Mesendoderm (in vitro differentiated cells): ENCODE data around the gene NFYC.

Experiments
- DNase-seq: peaks from one replicate; pipeline ENCODE4 v3.0.0; 2013
- H2AK5ac ChIP-seq: 2 replicates; pipeline ENCODE4 v1.6.1; 2013; ENCODE audit warnings: low read length, inconsistent platforms
- H2BK120ac ChIP-seq: 2 replicates; pipeline ENCODE4 v1.6.1; 2013; ENCODE audit warnings: low read depth, mild to moderate bottlenecking, low read length, moderate library complexity, mixed read lengths
- H2BK15ac ChIP-seq: replicated peaks from 2 replicates; pipeline ENCODE4 v1.6.1; 2013; ENCODE audit warnings: low read depth, mild to moderate bottlenecking, moderate library complexity
- H2BK5ac ChIP-seq: 2 replicates; pipeline ENCODE4 v1.6.1; 2013; ENCODE audit warnings: low read length, inconsistent platforms
- H3K18ac ChIP-seq: 2 replicates; pipeline ENCODE4 v1.6.1; 2013; ENCODE audit warnings: mild to moderate bottlenecking, low read length, mixed read lengths
- H3K23ac ChIP-seq: one replicate; pipeline ENCODE4 v1.6.1; 2013; ENCODE audit warnings: low read length
- H3K27ac ChIP-seq: 2 replicates; pipeline ENCODE4 v1.5.1; 2013; ENCODE audit warnings: low read depth, mild to moderate bottlenecking, inconsistent platforms, low read length, moderate library complexity
- H3K27me3 ChIP-seq: 2 replicates; pipeline ENCODE4 v1.6.1; 2013; ENCODE audit warnings: low read length, control low read depth, mild to moderate bottlenecking, inconsistent platforms; ENCODE audit not compliant: insufficient read depth, poor library complexity
- H3K36me3 ChIP-seq: 2 replicates; pipeline ENCODE4 v1.6.1; 2013; ENCODE audit warnings: low read length, inconsistent platforms; ENCODE audit not compliant: control insufficient read depth, insufficient read depth
- H3K4ac ChIP-seq: one replicate; pipeline ENCODE4 v1.6.1; 2013; ENCODE audit warnings: low read depth, mild to moderate bottlenecking, low read length, moderate library complexity
- H3K4me1 ChIP-seq: 2 replicates; pipeline ENCODE4 v1.6.1; 2013; ENCODE audit warnings: low read depth, low read length, inconsistent platforms; ENCODE audit not compliant: control insufficient read depth
- H3K4me2 ChIP-seq: 2 replicates; pipeline ENCODE4 v1.6.1; 2013; ENCODE audit warnings: low read length
- H3K4me3 ChIP-seq: 2 replicates; pipeline ENCODE4 v1.5.1; 2013; ENCODE audit warnings: mild to moderate bottlenecking, low read length
- H3K56ac ChIP-seq: one replicate; pipeline ENCODE4 v1.6.1; 2013; ENCODE audit warnings: low read length
- H3K79me1 ChIP-seq: 2 replicates; pipeline ENCODE4 v1.6.1; 2013; ENCODE audit warnings: low read length, inconsistent platforms
- H3K79me2 ChIP-seq: 2 replicates; pipeline ENCODE4 v1.6.1; 2013; ENCODE audit warnings: mild to moderate bottlenecking, low read length; ENCODE audit not compliant: control insufficient read depth, insufficient read depth
- H3K9ac ChIP-seq: 2 replicates; pipeline ENCODE4 v1.6.1; 2013; ENCODE audit warnings: low read length, inconsistent platforms
- H4K5ac ChIP-seq: one replicate; pipeline ENCODE4 v1.6.1; 2013; ENCODE audit warnings: low read length
- H4K8ac ChIP-seq: one replicate; pipeline ENCODE4 v1.6.1; 2013; ENCODE audit warnings: low read depth, mild to moderate bottlenecking, control low read depth, low read length, moderate library complexity
- WGBS: extraction: QIAGEN DNeasy Blood & Tissue Kit; methylation state at CpG from one replicate; pipeline ENCODE4 v1.1.7; 2013; ENCODE audit warnings: low lambda C conversion rate, missing lambda C conversion rate; ENCODE audit not compliant: insufficient coverage; ENCODE audit errors: extremely low coverage; 5-methylcytosine and 5-hydroxymethylcytosine counted together

Gene NFYC

GRCh38 chr1:40692429-40692895, 958 bp downstream of the NFYC start:
- H3K56ac ChIP-seq: peak overlapping the region; percentile 93
- peak overlapping the region; percentile 6 for H3K18ac ChIP-seq
- H2AK5ac ChIP-seq: peak overlapping the region; percentile 24
- no peak overlapping the region for H2BK120ac ChIP-seq
- H3K4me2 ChIP-seq: peak overlapping the region; percentile 85
- H2BK15ac ChIP-seq: no peak overlapping the region
- H3K36me3 ChIP-seq: no peaks in the 10 kb centered on the region
- H3K27me3 ChIP-seq: no peaks in the 10 kb centered on the region
- H3K23ac ChIP-seq: peak overlapping the region; percentile 83
- peaks cover 14% of the 10 kb centered on the region for H3K79me1 ChIP-seq
- H3K4me3 ChIP-seq: peak overlapping the region; percentile 76
- peak overlapping the region; percentile 36 for H2BK5ac ChIP-seq
- peak overlapping the region; percentile 48 for H3K27ac ChIP-seq
- peak; percentile 59 for DNase-seq
- no peaks in the 10 kb centered on the region for H3K4me1 ChIP-seq
- no CpG with 5 or more reads among the region's 9 CpGs for WGBS
- peaks cover 54% of the 10 kb centered on the region for H3K79me2 ChIP-seq
- H3K4ac ChIP-seq: peak overlapping the region; percentile 66
- peak overlapping the region; percentile 84 for H4K5ac ChIP-seq
- H4K8ac ChIP-seq: no peak overlapping the region
- H3K9ac ChIP-seq: peak overlapping the region; percentile 98

GRCh38 chr1:40693425-40693824, 1.9 kb downstream of the NFYC start:
- WGBS: no CpG with 5 or more reads among the region's 1 CpG
- Histone ChIP-seq H3K9ac (no peak overlapping the region), H2BK5ac (no peak overlapping the region), H3K27ac (no peak overlapping the region), H3K4ac (no peak overlapping the region), H2BK15ac (no peak overlapping the region), H3K79me1 (peaks cover 14% of the 10 kb centered on the region), H2AK5ac (no peak overlapping the region), H3K56ac (no peak overlapping the region), H3K4me2 (no peak overlapping the region), H3K18ac (no peak overlapping the region), H4K5ac (no peak overlapping the region), H3K4me1 (no peaks in the 10 kb centered on the region), H3K23ac (no peak overlapping the region), H3K27me3 (no peaks in the 10 kb centered on the region), H3K79me2 (peaks cover 61% of the 10 kb centered on the region), H3K4me3 (no peak overlapping the region), H2BK120ac (no peak overlapping the region), H4K8ac (no peak overlapping the region), H3K36me3 (no peaks in the 10 kb centered on the region)
- DNase-seq: no peak

GRCh38 chr1:40694353-40694874, 2.9 kb downstream of the NFYC start:
- H4K8ac ChIP-seq: no peak overlapping the region
- no peak overlapping the region for H3K9ac ChIP-seq
- DNase-seq: no peak
- no peak overlapping the region for H2BK5ac ChIP-seq
- H2AK5ac ChIP-seq: no peak overlapping the region
- no peak overlapping the region for H3K27ac ChIP-seq
- H3K23ac ChIP-seq: no peak overlapping the region
- no peak overlapping the region for H2BK120ac ChIP-seq
- H3K4ac ChIP-seq: no peak overlapping the region
- H3K4me3 ChIP-seq: no peak overlapping the region
- WGBS: no CpG with 5 or more reads among the region's 2 CpGs
- H3K36me3 ChIP-seq: no peaks in the 10 kb centered on the region
- no peak overlapping the region for H3K18ac ChIP-seq
- peaks cover 66% of the 10 kb centered on the region for H3K79me2 ChIP-seq
- no peak overlapping the region for H4K5ac ChIP-seq
- H3K4me1 ChIP-seq: no peaks in the 10 kb centered on the region
- H2BK15ac ChIP-seq: no peak overlapping the region
- H3K4me2 ChIP-seq: no peak overlapping the region
- no peak overlapping the region for H3K56ac ChIP-seq
- H3K27me3 ChIP-seq: no peaks in the 10 kb centered on the region
- peaks cover 9% of the 10 kb centered on the region for H3K79me1 ChIP-seq

- WGBS: no CpG with 5 or more reads among the region's 4 CpGs
- H3K27me3 ChIP-seq: no peaks in the 10 kb centered on the region
Observed at GRCh38 chr1:40696294-40696693, 4.8 kb downstream of the NFYC start.

GRCh38 chr1:40697436-40697835, 5.9 kb downstream of the NFYC start:
- no peak overlapping the region for H3K4ac ChIP-seq
- no peak overlapping the region for H3K4me3 ChIP-seq
- H3K18ac ChIP-seq: no peak overlapping the region
- H2BK120ac ChIP-seq: no peak overlapping the region
- DNase-seq: no peak
- H3K9ac ChIP-seq: no peak overlapping the region
- H4K5ac ChIP-seq: no peak overlapping the region
- no peak overlapping the region for H4K8ac ChIP-seq
- H2AK5ac ChIP-seq: no peak overlapping the region
- WGBS: no CpG with 5 or more reads among the region's 5 CpGs
- no peak overlapping the region for H3K4me2 ChIP-seq
- no peak overlapping the region for H2BK15ac ChIP-seq
- no peaks in the 10 kb centered on the region for H3K36me3 ChIP-seq
- H3K56ac ChIP-seq: no peak overlapping the region
- H2BK5ac ChIP-seq: no peak overlapping the region
- no peak overlapping the region for H3K23ac ChIP-seq
- H3K79me2 ChIP-seq: peaks cover 70% of the 10 kb centered on the region
- no peak overlapping the region for H3K27ac ChIP-seq
- peaks cover 10% of the 10 kb centered on the region for H3K79me1 ChIP-seq
- H3K27me3 ChIP-seq: no peaks in the 10 kb centered on the region
- H3K4me1 ChIP-seq: no peaks in the 10 kb centered on the region

More at GRCh38 chr1:40696294-40696693, 4.8 kb downstream of the NFYC start:
- no peak overlapping the region for H4K8ac ChIP-seq
- H3K23ac ChIP-seq: no peak overlapping the region
- no peak for DNase-seq
- H3K9ac ChIP-seq: no peak overlapping the region
- H3K4me2 ChIP-seq: no peak overlapping the region
- peaks cover 67% of the 10 kb centered on the region for H3K79me2 ChIP-seq
- no peak overlapping the region for H2BK120ac ChIP-seq
- no peak overlapping the region for H3K18ac ChIP-seq
- no peak overlapping the region for H3K4ac ChIP-seq
- H3K36me3 ChIP-seq: no peaks in the 10 kb centered on the region
- peaks cover 10% of the 10 kb centered on the region for H3K79me1 ChIP-seq
- no peak overlapping the region for H2BK15ac ChIP-seq
- no peak overlapping the region for H4K5ac ChIP-seq
- no peak overlapping the region for H2BK5ac ChIP-seq
- H2AK5ac ChIP-seq: no peak overlapping the region
- no peak overlapping the region for H3K4me3 ChIP-seq
- H3K4me1 ChIP-seq: no peaks in the 10 kb centered on the region
- no peak overlapping the region for H3K56ac ChIP-seq
- H3K27ac ChIP-seq: no peak overlapping the region

GRCh38 chr1:40699787-40700186, 8.3 kb downstream of the NFYC start:
- Histone ChIP-seq H2BK120ac (no peak overlapping the region), H3K56ac (no peak overlapping the region), H3K9ac (no peak overlapping the region), H3K4me3 (no peak overlapping the region), H2BK15ac (no peak overlapping the region), H3K27ac (no peak overlapping the region), H3K27me3 (no peaks in the 10 kb centered on the region), H3K79me2 (peaks cover 58% of the 10 kb centered on the region), H4K8ac (no peak overlapping the region), H2BK5ac (no peak overlapping the region), H3K4ac (no peak overlapping the region), H3K36me3 (no peaks in the 10 kb centered on the region), H3K79me1 (peaks cover 10% of the 10 kb centered on the region), H4K5ac (no peak overlapping the region), H3K23ac (no peak overlapping the region), H3K18ac (no peak overlapping the region), H3K4me2 (no peak overlapping the region), H3K4me1 (no peaks in the 10 kb centered on the region), H2AK5ac (no peak overlapping the region)
- DNase-seq: no peak
- whole genome bisulfite sequencing: 100% methylated on average over 1 of the region's 6 CpGs
